Measurements from ENCODE around the gene PCYT1B. TPM values are rescaled to one million over a fixed set of nuclear protein-coding genes. Genes with fewer than 3 reads are reported as not detected.
"Not testable (repeated sequence)": the region's sequence is repeated elsewhere in the genome, so short reads cannot be mapped to it uniquely, and the experiment has no call there.

PCYT1B gene
- total RNA-seq, 1 experiment from 2014 or later = 24.7 TPM

DNA sequence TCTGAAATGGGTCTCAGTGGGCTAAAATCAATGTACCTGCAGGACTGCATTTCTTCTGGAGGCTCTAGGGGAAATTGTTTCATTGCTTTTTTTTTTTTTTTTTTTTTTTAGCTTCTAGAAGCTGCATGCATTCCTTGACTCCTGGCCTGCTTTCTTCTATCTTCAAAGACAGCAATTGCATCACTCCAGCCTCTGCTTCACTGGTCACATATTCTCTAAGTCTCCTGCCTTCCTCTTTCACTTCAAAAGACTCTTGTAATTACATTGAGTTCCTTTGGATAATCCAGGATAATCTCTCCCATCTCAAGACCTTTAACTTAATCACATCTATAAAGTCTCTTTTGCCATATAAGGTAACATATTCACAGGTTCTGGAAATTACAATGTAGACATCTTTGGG is 11.3 kb upstream of the PCYT1B start:
- TF ChIP-seq, protein P1, sequence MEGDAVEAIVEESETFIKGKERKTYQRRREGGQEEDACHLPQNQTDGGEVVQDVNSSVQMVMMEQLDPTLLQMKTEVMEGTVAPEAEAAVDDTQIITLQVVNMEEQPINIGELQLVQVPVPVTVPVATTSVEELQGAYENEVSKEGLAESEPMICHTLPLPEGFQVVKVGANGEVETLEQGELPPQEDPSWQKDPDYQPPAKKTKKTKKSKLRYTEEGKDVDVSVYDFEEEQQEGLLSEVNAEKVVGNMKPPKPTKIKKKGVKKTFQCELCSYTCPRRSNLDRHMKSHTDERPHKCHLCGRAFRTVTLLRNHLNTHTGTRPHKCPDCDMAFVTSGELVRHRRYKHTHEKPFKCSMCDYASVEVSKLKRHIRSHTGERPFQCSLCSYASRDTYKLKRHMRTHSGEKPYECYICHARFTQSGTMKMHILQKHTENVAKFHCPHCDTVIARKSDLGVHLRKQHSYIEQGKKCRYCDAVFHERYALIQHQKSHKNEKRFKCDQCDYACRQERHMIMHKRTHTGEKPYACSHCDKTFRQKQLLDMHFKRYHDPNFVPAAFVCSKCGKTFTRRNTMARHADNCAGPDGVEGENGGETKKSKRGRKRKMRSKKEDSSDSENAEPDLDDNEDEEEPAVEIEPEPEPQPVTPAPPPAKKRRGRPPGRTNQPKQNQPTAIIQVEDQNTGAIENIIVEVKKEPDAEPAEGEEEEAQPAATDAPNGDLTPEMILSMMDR (IDR thresholded peaks at IDR 0.05; ENCODE audit: insufficient read depth in 1 of 2, low read depth in 1 of 2, low read length in 1 of 2, severe bottlenecking in 1 of 2, unreplicated experiment in 1 of 2) = no peak
- H3K4me1 ChIP-seq = peaks cover 25% of the 10 kb centered on the region; the same call in 1 of the 2 replicates
- POLR2A ChIA-PET = interaction anchor here (0.6 to 1.1 kb wide), 3 partner anchors 14 to 660 kb away, joined by 4 to 9 read pairs (median 7); no protein-coding TSS in a partner anchor
- no peaks in the 10 kb centered on the region for H3K9me3 ChIP-seq
- BruUV-seq (replicated peaks) = no TSS peak
- intact Hi-C loops (cut with micrococcal nuclease; ENCODE audit: unreplicated experiment) = loop anchor here (1.0 kb wide), 2 partner anchors 15 to 35 kb away; partner anchors contain the start of gene POLA1
- Mint-ChIP-seq H3K36me3 (ENCODE audit: insufficient read depth, unreplicated experiment) (no peaks in the 10 kb centered on the region), H3K27me3 (ENCODE audit: insufficient read depth, unreplicated experiment) (no peaks in the 10 kb centered on the region), H3K27ac (ENCODE audit: unreplicated experiment) (peak overlapping the region; percentile 8), H3K4me1 (ENCODE audit: low read depth, unreplicated experiment) (peaks cover 6% of the 10 kb centered on the region), H3K4me3 (ENCODE audit: unreplicated experiment) (no peak overlapping the region), H3K9me3 (ENCODE audit: unreplicated experiment) (no peaks in the 10 kb centered on the region)
- CTCF ChIA-PET = interaction anchor here (0.6 to 0.9 kb wide), 2 partner anchors 18 to 108 kb away, joined by 4 read pairs; no protein-coding TSS in a partner anchor
- H3K27me3 ChIP-seq (replicated peaks; ENCODE audit: control insufficient read depth, insufficient read depth, low read length) = no peaks in the 10 kb centered on the region
- H3K4me3 ChIP-seq (ENCODE audit: low read depth, low read length) = no peak overlapping the region
- peak; percentile 44 to 48 for DNase-seq
- no peaks in the 10 kb centered on the region for H3K36me3 ChIP-seq (ENCODE audit: control insufficient read depth, insufficient read depth, low read length)

DNA sequence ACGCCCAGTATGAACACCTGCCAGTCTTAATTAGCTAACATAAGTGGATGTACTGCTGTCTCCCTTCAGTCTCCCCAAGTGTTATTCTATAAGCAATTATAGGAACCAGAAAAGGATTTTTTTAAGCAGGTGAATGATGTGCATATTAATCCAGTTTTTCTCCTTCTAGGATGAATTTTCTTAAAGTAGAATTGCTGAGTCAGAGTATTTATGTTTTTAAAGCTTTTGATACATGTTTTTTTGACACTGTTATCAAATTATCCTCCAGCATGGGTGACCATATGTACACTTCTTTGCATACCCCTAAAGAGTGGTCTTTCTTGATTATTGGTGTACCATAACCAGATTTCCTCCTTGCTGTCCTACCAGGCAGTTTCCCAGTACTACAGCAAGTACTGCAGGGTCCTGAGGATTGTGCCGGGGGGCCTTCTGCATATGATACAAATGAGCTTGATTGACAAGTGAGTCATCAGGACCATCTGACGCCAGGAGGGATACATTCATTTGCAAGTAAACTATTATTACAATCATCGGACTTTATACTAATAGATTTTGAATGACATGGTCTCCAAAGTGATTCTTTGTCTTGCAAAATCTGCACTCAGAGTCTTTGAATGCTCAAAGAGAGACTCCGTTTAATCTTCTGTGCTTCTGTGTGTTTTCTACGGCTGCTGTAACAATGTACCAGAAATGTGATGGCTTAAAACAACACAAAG is 10.7 kb upstream of the PCYT1B start:
- H3K4me1 ChIP-seq = peaks cover 25% of the 10 kb centered on the region; the same call in 1 of the 2 replicates
- no peak overlapping the region for H3K4me3 ChIP-seq (ENCODE audit: low read depth, low read length)
- H3K9me3 ChIP-seq = no peaks in the 10 kb centered on the region
- no peaks in the 10 kb centered on the region for H3K27me3 ChIP-seq (replicated peaks; ENCODE audit: control insufficient read depth, insufficient read depth, low read length)
- Mint-ChIP-seq H3K4me3 (ENCODE audit: unreplicated experiment) (no peak overlapping the region), H3K36me3 (ENCODE audit: insufficient read depth, unreplicated experiment) (no peaks in the 10 kb centered on the region), H3K9me3 (ENCODE audit: unreplicated experiment) (no peaks in the 10 kb centered on the region), H3K27me3 (ENCODE audit: insufficient read depth, unreplicated experiment) (no peaks in the 10 kb centered on the region), H3K27ac (ENCODE audit: unreplicated experiment) (peak overlapping the region; percentile 8), H3K4me1 (ENCODE audit: low read depth, unreplicated experiment) (peaks cover 6% of the 10 kb centered on the region)
- ChIA-PET CTCF (interaction anchor here (0.9 kb wide), 1 partner anchor 18 kb away, joined by 4 read pairs; no protein-coding TSS in a partner anchor), POLR2A (interaction anchor here (1.0 to 1.1 kb wide), 2 partner anchors 15 to 36 kb away, joined by 7 to 9 read pairs; no protein-coding TSS in a partner anchor)
- intact Hi-C loops (cut with micrococcal nuclease; ENCODE audit: unreplicated experiment) = loop anchor here (1.0 kb wide), 2 partner anchors 15 to 35 kb away; partner anchors contain the start of gene POLA1
- TF ChIP-seq, protein P1 (IDR thresholded peaks at IDR 0.05; ENCODE audit: insufficient read depth in 1 of 2, low read depth in 1 of 2, low read length in 1 of 2, severe bottlenecking in 1 of 2, unreplicated experiment in 1 of 2) = no peak
- no TSS peak for BruUV-seq (replicated peaks)
- no peaks in the 10 kb centered on the region for H3K36me3 ChIP-seq (ENCODE audit: control insufficient read depth, insufficient read depth, low read length)
- no peak for DNase-seq

DNA sequence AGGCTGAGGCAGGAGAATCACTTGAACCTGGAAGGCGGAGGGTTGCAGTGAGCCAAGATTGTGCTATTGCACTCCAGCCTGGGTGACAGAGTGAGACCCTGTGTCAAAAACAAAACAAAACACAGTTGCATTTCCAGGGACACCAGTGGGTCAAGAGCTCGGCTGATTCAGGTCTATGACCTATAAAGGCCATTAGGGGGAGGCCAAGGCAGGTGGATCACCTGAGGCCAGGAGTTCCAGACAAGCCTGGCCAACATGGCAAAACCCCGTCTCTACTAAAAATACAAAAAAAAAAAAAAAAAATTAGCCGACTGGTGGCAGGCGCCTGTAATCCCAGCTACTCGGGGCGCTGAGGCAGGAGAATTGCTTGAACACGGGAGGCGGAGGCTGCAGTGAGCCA is 8.5 kb upstream of the PCYT1B start:
- BruUV-seq (replicated peaks) = not testable (repeated sequence)

More for the DNA sequence above, 8.5 kb upstream of the PCYT1B start:
- H3K9me3 ChIP-seq; H3K36me3 Mint-ChIP-seq (ENCODE audit: insufficient read depth, unreplicated experiment); H3K4me3 Mint-ChIP-seq (ENCODE audit: unreplicated experiment); H3K27me3 Mint-ChIP-seq (ENCODE audit: insufficient read depth, unreplicated experiment); H3K4me3 ChIP-seq (ENCODE audit: low read depth, low read length); H3K4me1 Mint-ChIP-seq (ENCODE audit: low read depth, unreplicated experiment); H3K36me3 ChIP-seq (ENCODE audit: control insufficient read depth, insufficient read depth, low read length); intact Hi-C loops (cut with micrococcal nuclease; ENCODE audit: unreplicated experiment); H3K9me3 Mint-ChIP-seq (ENCODE audit: unreplicated experiment); H3K27me3 ChIP-seq (replicated peaks; ENCODE audit: control insufficient read depth, insufficient read depth, low read length); H3K27ac Mint-ChIP-seq (ENCODE audit: unreplicated experiment): not testable (repeated sequence)
- ChIA-PET CTCF (interaction anchor here (0.7 to 1.0 kb wide), 2 partner anchors 17 to 21 kb away, joined by 3 to 12 read pairs; no protein-coding TSS in a partner anchor), POLR2A (interaction anchor here (0.6 kb wide), 1 partner anchor 17 kb away, joined by 3 read pairs; no protein-coding TSS in a partner anchor)
- H3K4me1 ChIP-seq = peaks cover 20% of the 10 kb centered on the region; the same call in 1 of the 2 replicates
- peak in 1 of 2 experiments; percentile 21 for DNase-seq

All from Caco-2 (cell line).